NB4 (cell line): ENCODE results near the gene MAD1L1.
"Not testable (repeated sequence)": the region's sequence is repeated elsewhere in the genome, so short reads cannot be mapped to it uniquely, and the experiment has no call there.

ENCODE experiments used
- DNase-seq: peaks from one replicate; pipeline ENCODE4 v3.0.0; 2010; ENCODE audit warnings: low read depth
- H3K4me3 ChIP-seq: one replicate; pipeline ENCODE4 v1.5.1; 2011; ENCODE audit warnings: mild to moderate bottlenecking, low read depth, low read length, moderate library complexity
- MYC ChIP-seq: IDR thresholded peaks from 2 replicates; pipeline ENCODE4 v1.6.1; 2011; ENCODE audit warnings: low read depth, low read length
- POLR2A ChIP-seq: IDR thresholded peaks from 2 replicates; pipeline ENCODE4 v1.6.1; 2011; ENCODE audit warnings: mild to moderate bottlenecking; ENCODE audit not compliant: insufficient read length; ENCODE audit errors: extremely low read depth
- TF ChIP-seq, protein P1 (sequence below): IDR thresholded peaks from 2 replicates; pipeline ENCODE4 v1.6.1; 2011; ENCODE audit warnings: low read depth, low read length
- TF ChIP-seq, protein P2 (sequence below): IDR thresholded peaks from one replicate; pipeline ENCODE4 v1.5.1; 2012; ENCODE audit warnings: low read depth, low read length

MAD1L1 gene

GRCh38 chr7:1973321-1974251 lies 259.2 kb downstream of the MAD1L1 start:
- DNase-seq: no peak
- H3K4me3 ChIP-seq: no peak overlapping the region
- TF ChIP-seq MYC (no peak), POLR2A (no peak)
- TF ChIP-seq, protein P1, sequence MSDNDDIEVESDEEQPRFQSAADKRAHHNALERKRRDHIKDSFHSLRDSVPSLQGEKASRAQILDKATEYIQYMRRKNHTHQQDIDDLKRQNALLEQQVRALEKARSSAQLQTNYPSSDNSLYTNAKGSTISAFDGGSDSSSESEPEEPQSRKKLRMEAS: no peak
- TF ChIP-seq, protein P2, sequence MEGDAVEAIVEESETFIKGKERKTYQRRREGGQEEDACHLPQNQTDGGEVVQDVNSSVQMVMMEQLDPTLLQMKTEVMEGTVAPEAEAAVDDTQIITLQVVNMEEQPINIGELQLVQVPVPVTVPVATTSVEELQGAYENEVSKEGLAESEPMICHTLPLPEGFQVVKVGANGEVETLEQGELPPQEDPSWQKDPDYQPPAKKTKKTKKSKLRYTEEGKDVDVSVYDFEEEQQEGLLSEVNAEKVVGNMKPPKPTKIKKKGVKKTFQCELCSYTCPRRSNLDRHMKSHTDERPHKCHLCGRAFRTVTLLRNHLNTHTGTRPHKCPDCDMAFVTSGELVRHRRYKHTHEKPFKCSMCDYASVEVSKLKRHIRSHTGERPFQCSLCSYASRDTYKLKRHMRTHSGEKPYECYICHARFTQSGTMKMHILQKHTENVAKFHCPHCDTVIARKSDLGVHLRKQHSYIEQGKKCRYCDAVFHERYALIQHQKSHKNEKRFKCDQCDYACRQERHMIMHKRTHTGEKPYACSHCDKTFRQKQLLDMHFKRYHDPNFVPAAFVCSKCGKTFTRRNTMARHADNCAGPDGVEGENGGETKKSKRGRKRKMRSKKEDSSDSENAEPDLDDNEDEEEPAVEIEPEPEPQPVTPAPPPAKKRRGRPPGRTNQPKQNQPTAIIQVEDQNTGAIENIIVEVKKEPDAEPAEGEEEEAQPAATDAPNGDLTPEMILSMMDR: no peak

DNA sequence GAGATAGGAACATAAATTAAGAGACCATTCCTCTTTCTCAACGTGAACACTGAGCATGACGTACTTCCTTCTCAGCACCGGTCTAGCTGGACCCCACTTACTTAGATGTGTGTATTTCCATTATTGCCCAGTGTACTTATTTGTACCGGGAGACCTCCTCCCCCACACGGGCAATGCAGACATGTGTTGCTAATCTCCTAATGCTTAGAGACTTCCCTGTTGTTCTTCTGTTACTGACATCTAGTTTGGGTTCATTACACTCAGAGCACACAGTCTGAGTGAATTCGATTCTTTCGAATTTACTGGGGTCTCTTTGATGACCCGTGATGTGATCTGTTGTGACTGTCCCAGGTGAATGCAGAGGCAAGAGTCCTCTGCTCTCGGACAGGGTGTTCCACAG lies 260.0 kb downstream of the MAD1L1 start:
- DNase-seq: no peak
- TF ChIP-seq, protein P2: no peak
- TF ChIP-seq MYC (no peak), POLR2A (no peak)
- TF ChIP-seq, protein P1: no peak
- H3K4me3 ChIP-seq: no peak overlapping the region

DNA sequence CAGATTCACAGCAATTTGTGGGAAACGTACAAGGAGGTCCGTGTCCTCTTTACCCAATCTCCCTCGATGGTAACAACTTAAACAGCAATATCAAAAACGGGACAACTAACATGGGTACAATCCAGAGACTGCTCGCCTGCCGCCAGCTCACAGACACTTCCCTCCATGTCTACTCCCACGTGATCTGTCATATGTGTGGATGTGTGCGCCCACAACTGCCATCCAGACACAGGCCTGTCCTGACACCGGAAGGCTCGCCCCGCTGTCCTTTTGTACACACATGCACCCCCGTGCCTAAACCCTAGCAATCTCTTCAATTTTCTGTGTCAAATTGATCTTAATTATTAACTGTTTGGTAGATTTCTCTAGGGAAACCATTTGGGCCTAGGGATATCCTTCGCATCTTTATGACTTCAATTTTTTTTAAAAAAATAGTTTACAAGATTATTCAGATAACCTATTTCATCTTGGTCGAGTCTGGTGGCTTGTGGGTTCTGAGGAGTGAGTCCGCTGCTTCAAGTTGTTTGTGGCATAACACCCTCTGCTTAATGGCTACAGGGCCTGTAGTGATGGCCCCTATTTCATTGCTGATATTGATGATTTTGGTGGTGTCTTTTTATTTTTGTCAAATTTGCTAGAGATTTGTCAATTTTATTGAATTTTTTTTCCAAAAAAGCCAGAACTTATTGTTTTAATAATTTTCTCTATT lies 260.6 kb downstream of the MAD1L1 start:
- DNase-seq: no peak
- no peak for TF ChIP-seq POLR2A
- TF ChIP-seq, protein P2: no peak
- TF ChIP-seq MYC: no peak
- TF ChIP-seq, protein P1: no peak
- H3K4me3 ChIP-seq: no peak overlapping the region

DNA sequence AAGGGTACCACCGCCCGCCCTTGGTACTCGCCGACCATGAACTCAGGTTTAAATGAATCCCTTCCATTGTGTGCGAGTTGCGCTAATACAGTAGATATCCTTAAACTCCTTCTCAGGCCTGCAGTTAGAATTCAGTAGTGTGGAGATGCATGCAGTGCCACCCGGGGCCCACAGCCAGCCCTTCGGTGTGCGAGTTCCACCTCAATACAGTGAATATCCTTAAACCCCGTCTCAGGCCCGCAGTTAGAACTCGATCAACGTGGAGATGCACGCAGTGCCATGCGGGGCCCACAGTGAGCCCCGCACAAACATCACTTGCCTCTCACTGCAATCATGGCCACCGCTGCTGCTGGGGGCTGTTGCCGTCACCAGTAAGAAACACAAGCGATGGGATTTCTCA lies 261.9 kb downstream of the MAD1L1 start:
- TF ChIP-seq, protein P2: no peak
- TF ChIP-seq, protein P1: no peak
- no peak for TF ChIP-seq MYC
- no peak for TF ChIP-seq POLR2A
- no peak for DNase-seq
- no peak overlapping the region for H3K4me3 ChIP-seq

GRCh38 chr7:1970285-1970660 lies 262.5 kb downstream of the MAD1L1 start:
- not testable (repeated sequence) for DNase-seq, H3K4me3 ChIP-seq
